Endothelial cell of hepatic sinusoid (primary cell): ENCODE data around the gene MAP1LC3B.

Experiments
- in situ Hi-C: cut with HindIII; loops from 2 replicates; pipeline ENCODE4 v1.10.0; 2017; ENCODE audit warnings: low sequenced_read_pairs

The MAP1LC3B gene

DNA sequence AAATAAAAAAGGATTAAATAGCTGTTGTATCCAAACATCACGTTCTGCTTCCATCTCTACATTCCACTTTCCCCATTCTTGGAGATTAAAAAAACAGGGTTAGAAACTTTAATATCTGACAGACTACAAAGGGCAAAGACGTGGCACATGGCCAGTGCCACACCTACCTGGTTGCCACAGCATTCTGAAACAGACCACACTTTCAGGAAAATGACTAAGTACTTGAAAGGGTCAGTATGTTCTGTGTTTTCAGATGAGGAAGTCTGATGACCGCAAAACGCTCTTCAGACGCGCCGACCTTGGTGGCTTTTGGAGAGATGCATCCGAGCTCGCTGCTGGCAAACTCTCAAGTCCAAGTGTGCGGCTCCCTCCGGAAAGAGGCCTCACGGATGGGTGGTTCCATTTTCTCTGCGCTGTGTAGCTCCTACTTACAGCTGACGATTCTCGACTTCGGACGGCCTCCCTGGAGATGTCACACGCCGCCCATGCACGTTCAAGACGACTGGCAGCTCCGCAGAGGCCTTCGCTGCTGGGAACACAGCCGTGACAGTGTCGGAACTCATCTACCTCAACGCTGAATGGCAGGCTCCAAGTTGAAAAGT, 15.5 kb downstream of the MAP1LC3B start:
- in situ Hi-C loops: no loop called here

DNA sequence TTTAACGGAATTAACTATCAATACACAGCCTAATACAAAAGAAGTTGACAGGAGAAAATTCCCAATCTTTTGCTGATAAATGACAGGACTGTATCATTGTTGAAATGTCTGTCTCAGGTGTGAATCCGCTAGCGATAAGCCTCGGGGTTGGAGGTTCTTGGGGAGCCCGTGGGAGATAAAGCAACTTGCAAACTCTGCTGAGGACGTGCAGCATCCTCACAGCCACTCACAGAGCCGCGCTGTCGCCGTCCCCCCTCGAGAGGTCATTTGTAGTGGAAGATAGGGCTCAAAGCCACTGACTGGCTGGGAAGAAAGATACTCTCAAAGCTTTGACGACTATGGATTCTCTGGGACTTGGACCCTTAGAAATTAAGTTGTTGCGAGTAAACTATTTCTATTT, 17.0 kb downstream of the MAP1LC3B start:
- in situ Hi-C loops: no loop called here

DNA sequence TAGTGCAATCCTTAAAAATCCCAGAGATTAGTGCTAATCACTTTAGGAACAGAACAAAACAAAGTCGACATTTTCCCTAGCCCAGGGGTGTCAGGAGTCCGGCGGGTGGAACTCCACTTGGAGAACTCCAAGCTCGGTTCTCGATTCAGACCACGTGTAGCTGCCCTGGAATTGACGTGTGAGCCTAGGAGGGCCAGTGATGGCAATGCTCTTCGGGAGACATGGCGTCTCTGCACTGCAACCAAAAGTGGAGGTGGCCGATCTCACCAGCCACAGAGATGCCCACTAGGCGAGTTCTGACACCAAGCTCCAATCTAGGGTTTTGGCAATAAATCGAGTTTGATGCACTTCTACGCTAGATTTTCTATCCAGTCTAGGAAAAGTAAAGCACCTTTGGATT, 17.6 kb downstream of the MAP1LC3B start:
- in situ Hi-C loops: no loop called here

DNA sequence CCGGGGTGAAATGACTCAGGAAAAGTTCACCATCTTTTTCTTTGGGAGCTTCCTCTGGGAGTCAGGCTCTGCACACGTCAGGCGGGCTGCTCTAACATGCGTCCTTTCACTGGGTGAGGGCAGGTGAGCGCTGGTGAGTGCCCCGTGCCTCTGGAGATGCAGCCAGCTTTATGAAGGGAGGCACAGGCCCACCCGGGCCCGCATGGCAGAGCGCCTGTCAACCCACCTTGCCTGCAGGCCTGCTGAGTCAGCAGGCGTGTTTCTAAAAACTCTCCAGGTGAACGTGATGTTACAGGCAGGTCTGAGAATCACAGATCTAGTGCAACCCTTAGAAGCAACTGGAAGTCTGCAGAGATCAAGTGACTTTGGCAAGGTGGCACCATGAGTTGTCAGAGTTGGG, 18.4 kb downstream of the MAP1LC3B start:
- in situ Hi-C loops: no loop called here

DNA sequence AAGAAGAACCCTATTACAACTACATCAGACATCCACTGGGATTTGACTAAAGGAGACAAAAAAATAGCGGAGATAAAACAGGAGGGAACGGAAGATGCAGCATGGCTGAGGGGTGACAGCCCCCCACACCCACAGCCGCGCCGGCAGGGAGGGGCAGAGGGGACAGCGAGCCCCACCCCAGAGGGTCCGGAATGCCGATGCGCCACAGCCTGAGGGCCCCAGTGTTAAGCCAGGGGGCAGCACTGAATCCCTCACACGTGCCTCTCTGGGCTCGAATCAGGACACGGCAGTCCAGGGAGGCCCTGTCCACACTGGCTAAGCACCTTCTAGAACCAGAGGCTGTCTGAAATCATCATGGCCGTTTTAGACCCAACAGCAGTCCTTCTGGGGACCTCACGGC, 18.8 kb downstream of the MAP1LC3B start:
- in situ Hi-C loops: no loop called here

DNA sequence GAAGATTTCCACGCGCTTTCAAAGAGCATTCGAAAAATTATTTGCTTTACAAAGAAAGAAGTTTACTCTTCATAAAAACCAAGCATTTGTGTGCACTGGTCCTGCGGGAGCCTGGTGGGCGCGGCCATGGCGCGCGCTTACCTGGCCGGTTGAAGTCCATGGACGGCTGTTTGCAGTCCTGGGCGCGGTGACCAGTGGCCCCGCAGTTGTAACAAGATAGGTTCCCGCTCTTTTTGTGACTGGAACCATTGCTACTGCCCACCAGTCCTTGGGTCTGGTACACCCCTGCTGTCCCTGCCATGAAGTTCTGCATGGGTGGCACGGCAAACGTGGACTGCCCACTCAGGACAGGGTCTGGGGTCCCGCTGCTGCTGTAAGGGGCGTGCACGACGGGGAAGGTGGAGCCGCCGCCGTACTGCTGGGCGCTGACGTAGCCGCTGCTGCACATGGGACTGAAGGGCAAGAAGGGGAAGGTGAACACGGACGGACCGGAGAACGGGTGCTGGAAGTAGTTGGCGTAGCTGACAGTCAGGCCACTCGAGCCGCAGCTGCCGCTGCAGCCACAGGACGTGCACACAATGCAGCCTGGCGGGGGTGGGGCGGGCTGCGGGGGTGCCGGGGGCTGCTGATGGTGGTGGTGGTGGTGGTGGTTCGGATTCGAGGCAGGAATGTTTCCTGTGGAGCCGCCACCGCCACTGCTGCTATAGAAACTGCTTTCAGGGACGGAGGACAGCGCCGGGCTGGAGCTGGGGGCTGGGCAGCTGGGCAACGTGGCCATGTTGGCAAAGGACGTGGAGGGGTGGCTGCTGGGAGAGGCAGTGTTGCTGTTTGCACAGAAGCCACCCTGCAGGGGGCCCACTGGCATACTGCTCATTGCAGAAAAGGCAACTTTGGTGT, 19.5 kb downstream of the MAP1LC3B start:
- in situ Hi-C loops: no loop called here

DNA sequence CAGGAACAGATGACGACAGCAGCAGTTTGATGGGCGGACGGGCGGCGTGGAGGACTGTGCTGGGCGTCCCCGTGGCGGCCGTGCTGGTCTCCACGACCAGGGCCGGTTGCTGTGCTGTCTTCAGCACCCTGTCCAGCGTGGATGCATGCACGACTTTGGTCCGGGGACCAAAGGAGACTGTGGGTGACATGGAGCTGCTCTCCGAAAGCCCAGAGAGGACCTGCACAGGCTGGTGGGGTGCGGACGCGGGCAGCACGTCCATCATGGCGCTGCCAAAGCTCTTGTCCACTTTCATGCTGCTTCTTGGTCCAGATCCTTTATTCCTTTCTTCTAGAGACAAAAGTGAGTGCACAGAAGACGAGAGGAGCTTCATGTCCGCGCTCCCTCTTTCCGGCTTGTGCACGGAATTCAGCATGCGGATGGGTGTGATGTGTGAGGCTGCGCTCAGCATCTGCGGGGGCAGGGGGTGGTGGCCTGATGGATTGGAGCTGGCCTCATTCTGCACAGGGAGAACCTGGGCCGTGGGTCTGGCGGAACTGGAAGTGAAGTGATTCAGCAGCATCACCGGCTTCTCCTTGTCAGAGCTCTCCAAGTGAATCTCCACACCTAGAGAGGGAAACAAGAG, 20.3 kb downstream of the MAP1LC3B start:
- in situ Hi-C loops: no loop called here

DNA sequence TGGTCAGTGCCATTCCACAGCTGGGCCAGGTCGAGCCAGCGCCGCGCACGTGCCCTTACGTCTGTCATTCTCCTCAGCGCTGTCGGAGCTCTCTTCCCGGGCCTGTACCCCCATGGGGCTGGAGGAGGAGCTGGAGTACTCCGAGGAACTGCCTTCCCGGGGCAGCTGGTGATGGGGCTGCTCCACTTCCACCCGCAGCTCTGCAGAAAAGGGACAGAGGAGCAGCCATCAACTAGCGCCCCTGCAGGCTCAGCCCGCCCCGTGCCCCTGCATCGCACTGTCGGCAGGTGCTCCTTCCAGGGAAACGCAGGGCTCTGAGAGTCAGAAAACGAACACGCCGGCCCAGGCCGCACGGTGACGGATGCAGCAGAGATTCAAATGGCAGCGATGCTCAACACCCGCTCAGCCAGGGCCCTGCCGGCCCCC, 20.9 kb downstream of the MAP1LC3B start:
- in situ Hi-C loops: no loop called here

DNA sequence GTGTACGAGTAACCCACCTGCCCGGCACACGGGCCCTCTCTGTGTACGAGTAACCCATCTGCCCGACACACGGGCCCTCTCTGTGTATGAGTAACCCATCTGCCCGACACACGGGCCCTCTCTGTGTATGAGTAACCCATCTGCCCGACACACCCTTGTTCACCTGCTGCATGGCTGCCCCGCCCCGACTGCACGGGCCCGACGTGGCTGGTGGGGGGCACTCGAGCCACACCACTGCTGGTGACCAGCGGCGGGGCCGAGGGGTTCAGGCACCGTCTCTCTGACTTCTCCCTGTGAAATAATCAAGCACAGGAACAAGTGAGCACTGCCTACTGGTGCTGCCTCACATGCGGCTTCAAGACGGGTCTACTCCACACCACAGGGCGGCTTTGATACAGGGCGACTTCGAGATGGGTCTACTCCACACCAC, 22.1 kb downstream of the MAP1LC3B start:
- in situ Hi-C loops: no loop called here

DNA sequence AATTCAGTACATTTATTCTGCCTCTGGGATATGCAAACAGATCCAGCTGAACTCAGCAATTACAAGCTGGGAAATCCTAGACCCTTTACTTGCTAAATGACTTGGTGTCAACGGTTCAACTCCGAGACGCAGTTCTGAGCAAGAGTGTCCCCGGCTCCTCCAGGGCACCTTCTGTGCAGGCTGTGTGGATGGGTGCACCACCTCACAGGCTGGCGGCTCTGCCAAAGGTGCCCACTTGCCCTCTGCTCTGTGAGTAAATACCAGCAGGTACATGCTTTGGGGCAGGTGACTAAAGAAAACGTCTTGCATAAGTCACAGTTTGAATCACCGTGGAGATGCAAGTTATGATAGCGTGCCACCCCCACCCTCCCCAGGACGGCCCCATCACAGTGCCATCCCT, 23.3 kb downstream of the MAP1LC3B start:
- in situ Hi-C loops: no loop called here

DNA sequence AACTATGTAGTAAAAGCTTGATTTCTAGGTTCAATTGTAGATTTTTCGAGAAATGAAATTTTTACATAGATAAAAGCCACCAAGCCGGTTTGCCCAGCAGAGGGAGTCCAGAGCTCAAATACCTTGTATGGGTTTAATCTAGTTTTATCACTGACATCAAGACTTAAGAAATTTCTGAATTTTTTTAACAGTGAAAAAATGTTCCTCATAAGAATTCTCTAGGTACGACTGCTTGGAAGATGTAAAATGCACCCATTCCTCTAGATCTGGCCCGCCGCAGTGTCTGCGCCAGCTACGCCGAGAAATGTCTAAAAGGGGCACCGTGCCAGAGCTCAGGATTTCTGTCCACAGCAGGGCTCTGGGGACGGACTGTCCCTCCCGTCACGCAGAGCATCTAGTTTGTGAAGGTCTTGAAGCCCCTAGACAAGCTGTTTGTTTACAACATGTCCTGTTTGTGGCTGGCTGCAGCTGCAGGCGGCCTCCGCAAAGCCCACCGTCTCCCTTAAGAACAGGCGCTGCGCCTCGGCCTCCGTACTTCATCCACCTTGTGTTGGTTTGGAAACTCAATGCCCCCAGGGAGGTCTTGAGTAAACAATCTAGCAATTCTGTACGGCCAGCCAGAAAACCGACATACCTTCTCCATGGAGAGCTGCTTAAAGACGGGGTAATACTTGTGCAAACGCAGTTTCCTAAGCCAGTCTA, 24.8 kb downstream of the MAP1LC3B start:
- in situ Hi-C loops: no loop called here

DNA sequence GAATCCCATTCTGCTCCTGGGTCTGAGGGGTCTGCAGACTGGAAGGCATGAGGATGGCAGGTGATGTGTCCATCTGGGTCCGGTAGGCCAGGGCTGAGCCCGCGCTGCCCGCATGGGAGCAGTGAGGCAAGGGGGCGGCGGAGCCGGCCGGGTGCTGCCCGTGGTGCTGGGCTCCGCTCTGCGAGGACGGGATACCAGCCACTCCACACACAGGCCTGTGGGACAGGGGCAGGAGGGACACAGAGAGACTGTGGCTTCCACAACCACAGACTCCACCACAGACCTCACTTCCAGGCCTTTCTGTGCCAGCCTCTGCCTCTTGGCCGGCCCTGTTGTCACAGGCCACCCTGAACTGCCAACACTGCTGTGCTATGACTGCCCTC, 25.4 kb downstream of the MAP1LC3B start:
- in situ Hi-C loops: no loop called here

DNA sequence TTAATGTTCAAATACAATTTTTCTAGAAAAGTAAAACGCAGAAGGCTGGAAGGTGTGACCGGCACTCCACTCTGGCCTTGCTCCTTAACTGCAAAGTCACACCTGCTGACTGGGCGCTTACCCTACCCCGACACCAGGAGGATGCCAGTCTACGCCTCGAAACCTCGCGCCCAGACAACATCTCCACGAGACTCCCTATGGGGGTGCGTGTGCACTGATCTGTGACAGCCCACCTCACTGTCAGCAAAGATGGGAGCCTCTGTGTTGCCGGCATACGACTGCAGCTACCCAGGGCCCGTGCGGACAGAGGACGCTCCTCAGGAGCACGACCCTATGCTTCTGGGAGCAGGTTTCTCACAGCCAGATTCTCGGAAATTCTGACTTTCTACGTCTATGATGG, 26.1 kb downstream of the MAP1LC3B start:
- in situ Hi-C loops: no loop called here

DNA sequence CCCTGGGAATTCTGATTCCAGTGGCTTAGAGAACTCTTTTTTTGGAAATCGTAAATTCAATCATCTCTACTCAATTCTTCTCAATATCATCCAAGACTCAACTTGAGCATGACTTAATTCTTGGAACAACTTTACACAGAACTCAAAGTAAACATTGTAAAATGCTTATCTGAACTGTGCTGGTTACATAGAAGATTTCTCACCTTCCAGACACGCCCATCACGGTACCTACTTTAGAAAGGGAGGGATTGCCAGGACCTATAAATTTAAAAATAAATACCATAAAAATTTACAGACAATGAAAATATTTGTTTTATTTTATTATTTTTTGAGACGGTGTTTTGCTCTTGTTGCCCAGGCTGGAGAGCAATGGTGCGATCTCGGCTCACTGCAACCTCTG, 26.5 kb downstream of the MAP1LC3B start:
- in situ Hi-C loops: no loop called here

DNA sequence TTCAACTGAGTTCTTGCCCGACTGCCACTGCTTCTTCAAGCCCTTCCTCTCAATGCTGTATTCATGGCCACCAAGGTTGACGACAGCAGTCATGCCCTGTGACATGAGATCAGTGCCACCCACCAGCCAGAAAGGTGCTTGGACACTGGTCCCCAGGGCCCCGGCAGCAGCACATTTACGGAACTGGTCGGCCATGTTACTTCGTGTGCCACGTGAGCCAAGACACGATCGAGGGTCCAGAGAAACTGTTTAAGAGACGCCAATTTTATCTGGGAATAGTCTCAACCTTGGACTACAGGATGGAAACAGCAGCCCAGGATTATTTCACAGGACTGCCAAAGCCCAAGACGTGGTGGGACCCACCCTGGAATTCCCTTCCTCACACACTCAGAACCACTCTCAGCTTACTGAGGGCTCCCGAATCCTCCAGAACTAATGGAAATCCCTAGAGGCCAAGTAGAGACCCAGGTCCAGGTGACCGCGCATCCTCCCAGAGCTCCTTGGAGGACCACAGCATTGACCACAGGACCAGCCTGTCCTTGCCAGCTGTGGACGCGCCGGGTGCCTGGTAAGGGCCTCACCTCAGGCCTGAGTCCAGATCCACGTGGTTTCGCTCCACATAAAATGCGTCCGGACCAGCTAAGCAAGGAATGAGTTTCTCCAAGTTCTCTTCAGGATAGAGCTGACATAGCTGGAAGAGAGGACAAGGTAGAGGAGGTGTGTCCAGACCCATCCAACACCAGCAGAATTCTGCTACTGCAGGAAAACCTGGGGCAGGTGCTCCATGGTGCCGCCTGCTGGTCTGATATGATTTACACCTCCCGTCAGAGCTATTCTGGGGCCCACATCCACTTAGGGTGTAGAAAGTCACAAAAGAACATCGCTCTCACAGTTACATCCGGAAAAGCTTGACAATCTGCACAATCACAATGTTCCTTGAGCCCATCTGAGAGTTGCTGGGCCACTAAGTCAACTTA, 28.2 kb downstream of the MAP1LC3B start:
- in situ Hi-C loops: no loop called here

DNA sequence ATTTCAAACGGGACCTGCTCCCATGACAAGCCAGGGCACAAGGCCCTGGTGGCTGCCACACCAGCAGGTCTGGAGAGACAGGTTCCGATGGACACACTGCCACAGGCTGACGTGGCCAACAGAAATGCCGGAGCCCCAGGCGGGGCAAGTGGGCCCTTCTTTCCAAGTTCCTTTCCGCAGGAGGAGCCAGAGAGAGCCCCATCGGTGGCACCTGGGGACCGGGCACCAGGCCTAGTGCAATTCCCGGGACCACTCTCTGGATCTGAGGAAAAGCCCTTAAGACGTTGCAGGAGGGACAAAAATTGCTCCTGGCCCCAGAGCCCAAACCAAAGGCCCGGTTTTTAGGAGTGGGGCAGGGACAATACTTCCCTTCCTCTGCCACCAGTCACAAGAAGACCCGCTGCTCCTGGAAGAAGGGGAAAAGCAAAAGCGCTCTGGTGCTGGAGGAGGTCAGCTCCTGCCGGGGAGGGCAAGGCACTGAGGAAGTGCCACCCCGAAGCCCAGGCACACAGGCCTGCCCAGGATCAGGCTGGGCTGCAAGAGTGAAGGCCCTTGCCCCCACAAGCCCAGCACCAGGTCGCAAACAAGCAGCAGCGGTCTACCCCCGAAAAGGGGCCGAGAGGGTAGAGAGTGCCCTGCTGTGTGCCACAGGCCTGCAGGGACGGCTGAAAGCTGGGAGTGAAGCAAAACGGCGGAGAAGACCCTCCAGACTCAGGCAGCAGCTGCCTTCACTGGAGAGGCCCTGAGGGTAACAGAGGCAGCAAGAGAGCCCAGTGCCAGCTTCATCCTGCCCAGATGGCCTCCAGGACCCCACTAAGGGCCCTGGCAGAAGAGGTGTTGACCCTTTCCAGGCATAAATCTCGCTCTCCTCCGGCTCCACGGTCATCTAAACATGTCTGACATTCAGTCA, 29.1 kb downstream of the MAP1LC3B start:
- in situ Hi-C loops: no loop called here

DNA sequence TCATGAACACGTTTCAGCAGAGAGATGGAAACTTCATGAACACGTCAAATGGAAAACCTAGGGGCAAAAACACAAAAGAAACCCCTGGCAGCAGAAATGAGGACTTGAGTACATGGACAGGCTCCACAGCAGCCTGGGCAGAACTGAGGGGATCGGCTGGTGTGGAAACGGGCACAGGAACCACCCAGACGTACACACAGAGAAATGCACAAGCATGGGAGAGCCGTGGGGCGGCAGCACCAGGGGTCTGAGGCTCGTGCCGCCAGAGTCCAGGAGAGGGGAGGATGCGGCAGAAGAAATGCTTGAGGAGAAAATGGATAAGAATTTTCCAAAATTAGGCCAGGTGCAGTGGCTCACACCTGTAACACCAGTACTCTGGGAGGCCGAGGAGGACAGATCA, 30.0 kb downstream of the MAP1LC3B start:
- in situ Hi-C loops: no loop called here

DNA sequence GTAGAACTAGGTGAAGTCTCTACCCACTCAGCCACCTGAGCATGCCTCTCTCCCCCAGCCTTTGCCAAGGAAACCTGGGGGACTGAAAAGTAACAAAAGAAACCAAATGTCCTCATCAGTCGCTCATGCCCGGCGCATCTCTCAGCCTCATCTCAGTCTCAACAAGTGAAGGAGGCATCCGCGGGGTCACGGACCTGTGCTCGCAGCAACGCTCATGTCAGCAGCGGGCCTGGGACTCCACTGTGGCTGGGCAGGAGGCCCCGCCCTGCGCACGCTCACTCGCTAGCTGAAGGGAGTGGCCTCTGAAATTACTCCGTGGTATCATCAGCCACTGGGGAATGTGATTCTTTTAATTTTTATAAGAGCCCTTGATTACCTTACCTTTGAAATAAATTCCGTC, 31.3 kb downstream of the MAP1LC3B start:
- in situ Hi-C loops: no loop called here

DNA sequence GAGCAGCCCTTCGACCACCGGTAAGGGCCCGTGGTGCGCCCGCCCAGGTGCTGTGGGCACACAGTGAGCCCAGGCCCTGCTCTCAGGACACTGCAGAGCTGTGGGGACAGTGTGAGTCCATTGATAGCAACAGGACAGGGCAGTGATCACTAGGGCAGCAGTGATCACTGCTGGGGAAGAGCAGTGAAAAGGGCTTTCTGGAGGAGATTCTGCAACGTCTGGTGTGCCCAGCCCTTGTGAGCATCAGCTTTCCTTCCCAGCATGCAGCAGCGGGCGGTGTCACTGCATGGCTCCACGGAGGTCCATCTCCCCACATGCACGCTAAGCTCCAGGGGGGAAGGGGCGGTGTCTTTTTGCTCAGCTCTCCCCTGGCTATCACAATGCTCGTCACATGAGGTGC, 32.1 kb downstream of the MAP1LC3B start:
- in situ Hi-C loops: no loop called here
